HEK293T (cell line): ENCODE results near the gene KNL1.

Source experiments
- ARNT ChIP-seq: fragments of 450-650 bp; IDR thresholded peaks from 2 replicates; pipeline ENCODE4 v1.6.1; 2017; ENCODE audit warnings: mild to moderate bottlenecking
- ELF4 ChIP-seq: fragments of 450-650 bp; IDR thresholded peaks from 2 replicates; pipeline ENCODE4 v1.6.1; 2017; ENCODE audit warnings: antibody characterized with exemption
- ZNF384 ChIP-seq: fragments of 450-650 bp; IDR thresholded peaks from 2 replicates; pipeline ENCODE4 v1.6.1; 2016

GRCh38 chr15:40618023-40618422 lies 24.0 kb downstream of the KNL1 start:
- TF ChIP-seq ARNT (no peak), ELF4 (no peak), ZNF384 (no peak)
